Activated naive CD8-positive, alpha-beta T cell treated with anti-CD3 and anti-CD28 coated beads, Interleukin-2, amount 10 ng/mL, durations not matched to agents 7 days and 5 days (primary cell): ENCODE measurements around the gene EMC8. TPM values are rescaled to one million over a fixed set of nuclear protein-coding genes. Genes with fewer than 3 reads are reported as not detected.

Experiments used
- ATAC-seq: fragments of 150-1000 bp; cut with Tn5 transposase; one replicate; pipeline ENCODE4 v1.10.0; 2021; ENCODE audit warnings: low read depth, moderate library complexity
- POLR2A ChIA-PET: fragments of 350-600 bp; sonication (Branson Sonifier 250); formaldehyde crosslinking; loops from one replicate; lab custom pipeline; 2021; ENCODE audit warnings: antibody characterized with exemption; lab: Charles Lee
- DNase-seq: peaks from one replicate; pipeline ENCODE4 v3.0.0; 2021
- H3K27ac Mint-ChIP-seq: one replicate; pipeline ENCODE4 v1.8.0; 2022; ENCODE audit warnings: mild to moderate bottlenecking, mixed read lengths
- H3K27me3 Mint-ChIP-seq: one replicate; pipeline ENCODE4 v1.8.0; 2022; ENCODE audit warnings: mild to moderate bottlenecking, moderate library complexity, mixed read lengths
- H3K36me3 Mint-ChIP-seq: one replicate; pipeline ENCODE4 v1.8.0; 2021; ENCODE audit warnings: mild to moderate bottlenecking, mixed read lengths
- H3K4me1 Mint-ChIP-seq: one replicate; pipeline ENCODE4 v1.8.0; 2021; ENCODE audit warnings: mixed read lengths
- H3K4me3 Mint-ChIP-seq: one replicate; pipeline ENCODE4 v1.8.0; 2022; ENCODE audit warnings: mild to moderate bottlenecking, moderate library complexity, mixed read lengths
- H3K9me3 Mint-ChIP-seq: one replicate; pipeline ENCODE4 v1.8.0; 2021; ENCODE audit warnings: mixed read lengths
- microRNA-seq: library from miRNA; unstranded; fragments of <30 nt; microRNA quantifications from one replicate; pipeline ENCODE4 v1.2.0, GENCODE V29; 2022
- total RNA-seq, 2 experiments: library from RNA; stranded (reverse); gene quantifications; one replicate each; pipeline ENCODE4 v1.2.3, GENCODE V29; 2021

EMC8 gene
- total RNA-seq, 2 experiments from 2014 or later: 29.2 to 34.1 TPM

- POLR2A ChIA-PET: no interaction called here
- H3K27me3 Mint-ChIP-seq: no peaks in the 10 kb centered on the region
- no peak overlapping the region for H3K4me3 Mint-ChIP-seq
- H3K9me3 Mint-ChIP-seq: no peaks in the 10 kb centered on the region
- ATAC-seq (no peak), DNase-seq (no peak)
- H3K36me3 Mint-ChIP-seq: no peaks in the 10 kb centered on the region
- H3K4me1 Mint-ChIP-seq: no peaks in the 10 kb centered on the region
- no peak overlapping the region for H3K27ac Mint-ChIP-seq
These were observed 70.5 kb downstream of the EMC8 start for GRCh38 chr16:85728879-85729278.

Small RNAs within 50 kb of the gene (microRNA-seq; reads per million reads assigned to microRNA genes)
- gene MIR1910: not detected

Other genes with a start within 250 kb of the EMC8 start
- gene GSE1, start 186.2 kb downstream of the EMC8 start, total RNA-seq: 10 to 100 TPM; 60.9 to 62.5 TPM
- gene GINS2, start 110.6 kb downstream of the EMC8 start, total RNA-seq: 10 to 100 TPM; 33.4 to 34.2 TPM
- gene C16orf74, start 48.4 kb downstream of the EMC8 start, total RNA-seq: 1 to 10 TPM; 3.6 to 3.9 TPM
- gene COX4I1, start 151 bp upstream of the EMC8 start, total RNA-seq: 100 to 1,000 TPM; 489 to 502 TPM
- gene IRF8, start 99.6 kb upstream of the EMC8 start, total RNA-seq: 10 to 100 TPM; 27.8 to 30.8 TPM